Right lobe of liver (tissue), 6 donors: ENCODE data around the gene CAPN5. TPM values are rescaled to one million over a fixed set of nuclear protein-coding genes. Genes with fewer than 3 reads are reported as not detected.
A peak's percentile ranks its signal among the peaks of the same experiment; 100 is the strongest.

Experiments used
- ATAC-seq, 4 donors: fragments of 200-7000 bp; cut with Tn5 transposase; one replicate each; pipeline ENCODE4 v1.9.1; 2020; ENCODE audit warnings: mild to moderate bottlenecking in 4 of 4, moderate library complexity in 4 of 4
- DNase-seq, 3 donors: peaks; one replicate each; pipeline ENCODE4 v3.0.0-alpha.2; 2020
- H3K27ac ChIP-seq, 3 donors: fragments of 200-600 bp; one replicate each; pipeline ENCODE4 v1.8.0; 2022
- H3K27me3 ChIP-seq, 2 donors: fragments of 200-600 bp; one replicate each; pipeline ENCODE4 v1.8.0; 2022
- H3K36me3 ChIP-seq, 4 donors: fragments of 200-600 bp; sonication (generic) in 1 of 4; one replicate each; pipeline versions ENCODE4 v1.5.1 to v1.8.0; 2017 to 2022; ENCODE audit warnings: control low read depth in 1 of 4
- H3K4me1 ChIP-seq, 4 donors: fragments of 200-600 bp; sonication (generic) in 1 of 4; one replicate each; pipeline versions ENCODE4 v1.5.1 to v1.8.0; 2017 to 2022; ENCODE audit warnings: control low read depth in 1 of 4
- H3K4me3 ChIP-seq, 3 donors: fragments of 200-600 bp; one replicate each; pipeline ENCODE4 v1.8.0; 2022
- H3K9me3 ChIP-seq, 4 donors: fragments of 200-600 bp; sonication (generic) in 1 of 4; one replicate each; pipeline versions ENCODE4 v1.5.1 to v1.8.0; 2017 to 2022; ENCODE audit warnings: control low read depth in 1 of 4
- POLR2A ChIP-seq: fragments of 450-650 bp; IDR thresholded peaks from one replicate; pipeline ENCODE4 v1.6.1; 2017; ENCODE audit warnings: antibody characterized with exemption, mild to moderate bottlenecking
- WGBS: methylation state at CpG from one replicate; pipeline ENCODE4 v1.1.6; 2018; ENCODE audit warnings: low coverage, low lambda C conversion rate; ENCODE audit not compliant: insufficient coverage; ENCODE audit errors: missing lambda C conversion rate; 5-methylcytosine and 5-hydroxymethylcytosine counted together
- intact Hi-C, 2 donors: fragments of 100-400 bp; cut with DNase I; formaldehyde crosslinking; loops; one replicate each; pipeline versions ENCODE4 v1.11.2 to v1.14.1; 2022
- total RNA-seq, 6 experiments: library from RNA; depleted of rRNA in 2 of 6; stranded (reverse); fragments of >200 nt in 2 of 6; fragmentation: NEBNext Ultra II Directional in 3 of 6; extraction: Animal tissue kit (Norgen Biotek cat#: 25700) in 3 of 6; gene quantifications; one replicate each; pipeline versions ENCODE4 v1.1.0 to v1.2.4, GENCODE V29; 2016 to 2023
- TF ChIP-seq, protein P1 (sequence below), 4 donors: fragments of 200-600 bp in 3 of 4; fragments of 450-650 bp in 1 of 4; IDR thresholded peaks; one replicate each; pipeline versions ENCODE4 v1.5.1 to v1.8.0; 2016 to 2022; ENCODE audit warnings: antibody characterized with exemption in 4 of 4, mild to moderate bottlenecking in 2 of 4
- donor health status: DM: no; HTN: yes; CAD: no.
- donor health status: DM: no; HTN: no; CAD: no.
- donor health status: DM: no; HTN: no; CAD: no.
- donor health status: DM: no; HTN: yes; CAD: no.
- donor health status: DM: no; HTN: yes; CAD: no.

CAPN5 gene
- total RNA-seq, 6 experiments from 2014 or later: 23.1 to 66.7 (median 43.3) TPM

DNA sequence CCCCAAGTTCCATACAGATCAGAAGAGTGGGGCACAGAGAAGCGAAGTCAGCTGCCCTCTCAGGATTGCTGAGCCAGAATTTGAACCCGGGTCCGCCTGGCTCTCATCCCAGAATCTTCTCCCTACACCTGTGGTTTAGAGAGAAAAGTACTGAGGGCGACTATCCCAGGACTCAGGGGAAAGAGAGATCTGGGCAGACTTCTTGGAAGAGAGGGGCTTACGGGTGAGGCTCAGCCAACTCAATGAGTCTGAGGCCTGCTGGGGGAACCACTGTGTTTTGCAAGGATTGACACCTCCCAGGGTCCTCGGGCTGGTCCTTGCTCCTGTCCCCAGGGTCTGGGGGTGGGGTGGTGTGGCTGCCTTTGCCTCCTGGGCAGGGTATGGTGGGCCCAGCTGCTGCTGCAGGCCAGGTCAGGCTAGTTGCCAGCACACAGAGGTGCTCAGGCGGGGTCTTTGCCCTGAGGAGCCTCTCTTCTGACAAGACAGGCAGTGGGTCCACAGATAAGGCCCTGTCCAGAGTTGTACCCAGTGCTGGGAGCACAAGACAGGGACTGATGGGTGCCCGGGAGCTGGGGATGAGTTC lies 1.2 kb downstream of the CAPN5 start:
- 30% methylated on average over 4 of the region's 8 CpGs for WGBS
- Histone ChIP-seq H3K36me3 (no peaks in the 10 kb centered on the region), H3K4me3 (peak overlapping the region in 2 of 3 donors; percentile 70 to 90), H3K4me1 (peaks cover 0 to 58% (median 15%) of the 10 kb centered on the region in 4 donors), H3K27ac (peak overlapping the region in 1 of 3 donors; percentile 36), H3K27me3 (no peaks in the 10 kb centered on the region), H3K9me3 (no peaks in the 10 kb centered on the region)
- ATAC-seq (no peak), DNase-seq (peak in 1 of 3 donors; percentile 65)
- intact Hi-C loops: no loop called here
- TF ChIP-seq, protein P1, sequence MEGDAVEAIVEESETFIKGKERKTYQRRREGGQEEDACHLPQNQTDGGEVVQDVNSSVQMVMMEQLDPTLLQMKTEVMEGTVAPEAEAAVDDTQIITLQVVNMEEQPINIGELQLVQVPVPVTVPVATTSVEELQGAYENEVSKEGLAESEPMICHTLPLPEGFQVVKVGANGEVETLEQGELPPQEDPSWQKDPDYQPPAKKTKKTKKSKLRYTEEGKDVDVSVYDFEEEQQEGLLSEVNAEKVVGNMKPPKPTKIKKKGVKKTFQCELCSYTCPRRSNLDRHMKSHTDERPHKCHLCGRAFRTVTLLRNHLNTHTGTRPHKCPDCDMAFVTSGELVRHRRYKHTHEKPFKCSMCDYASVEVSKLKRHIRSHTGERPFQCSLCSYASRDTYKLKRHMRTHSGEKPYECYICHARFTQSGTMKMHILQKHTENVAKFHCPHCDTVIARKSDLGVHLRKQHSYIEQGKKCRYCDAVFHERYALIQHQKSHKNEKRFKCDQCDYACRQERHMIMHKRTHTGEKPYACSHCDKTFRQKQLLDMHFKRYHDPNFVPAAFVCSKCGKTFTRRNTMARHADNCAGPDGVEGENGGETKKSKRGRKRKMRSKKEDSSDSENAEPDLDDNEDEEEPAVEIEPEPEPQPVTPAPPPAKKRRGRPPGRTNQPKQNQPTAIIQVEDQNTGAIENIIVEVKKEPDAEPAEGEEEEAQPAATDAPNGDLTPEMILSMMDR (IDR thresholded peaks at IDR 0.05): no peak
- TF ChIP-seq POLR2A: no peak

DNA sequence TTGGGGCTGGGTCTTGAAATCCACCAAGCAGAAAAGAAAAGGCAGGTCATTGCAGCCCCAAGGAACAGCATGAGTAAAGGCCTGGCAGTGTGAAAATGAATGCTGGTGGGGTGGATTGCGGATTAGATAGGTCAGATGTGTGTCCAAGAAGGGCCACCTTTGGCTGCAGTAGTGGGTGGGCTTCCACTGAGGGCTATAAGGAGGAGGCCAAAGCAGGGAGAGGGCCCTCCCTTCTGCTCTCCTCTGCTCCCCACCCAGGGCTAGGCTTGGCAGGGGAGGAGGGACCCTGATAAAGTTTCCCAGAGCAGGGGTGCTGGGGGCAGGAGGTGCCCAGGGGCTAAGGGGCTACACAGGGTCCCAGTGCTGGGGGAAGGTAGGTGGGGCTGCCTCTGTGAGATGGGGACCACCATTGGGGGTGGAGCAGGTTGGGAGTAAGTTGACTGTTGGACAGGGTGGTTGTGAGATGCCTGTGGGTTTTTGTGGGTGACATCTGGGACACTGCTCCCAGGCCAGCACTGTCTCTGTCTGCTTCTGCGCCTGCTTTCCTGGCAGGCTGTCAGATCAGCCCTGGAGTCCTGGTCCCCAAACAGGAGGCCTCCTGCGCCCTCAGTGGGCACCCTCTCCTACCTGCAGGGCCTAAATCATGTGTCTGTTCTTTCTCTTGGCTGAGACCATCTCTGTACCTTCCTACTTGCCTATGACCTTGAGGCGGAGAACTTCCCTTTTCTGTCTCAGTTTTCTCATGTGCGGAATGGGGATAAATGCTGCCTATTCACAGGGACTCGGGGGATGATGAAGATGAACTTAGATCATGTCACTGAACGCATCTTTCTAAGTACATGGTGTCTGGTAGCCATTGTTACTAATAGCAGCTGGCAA lies 1.9 kb downstream of the CAPN5 start:
- peaks cover 0 to 63% (median 16%) of the 10 kb centered on the region in 4 donors for H3K4me1 ChIP-seq
- no peaks in the 10 kb centered on the region for H3K27me3 ChIP-seq

DNA sequence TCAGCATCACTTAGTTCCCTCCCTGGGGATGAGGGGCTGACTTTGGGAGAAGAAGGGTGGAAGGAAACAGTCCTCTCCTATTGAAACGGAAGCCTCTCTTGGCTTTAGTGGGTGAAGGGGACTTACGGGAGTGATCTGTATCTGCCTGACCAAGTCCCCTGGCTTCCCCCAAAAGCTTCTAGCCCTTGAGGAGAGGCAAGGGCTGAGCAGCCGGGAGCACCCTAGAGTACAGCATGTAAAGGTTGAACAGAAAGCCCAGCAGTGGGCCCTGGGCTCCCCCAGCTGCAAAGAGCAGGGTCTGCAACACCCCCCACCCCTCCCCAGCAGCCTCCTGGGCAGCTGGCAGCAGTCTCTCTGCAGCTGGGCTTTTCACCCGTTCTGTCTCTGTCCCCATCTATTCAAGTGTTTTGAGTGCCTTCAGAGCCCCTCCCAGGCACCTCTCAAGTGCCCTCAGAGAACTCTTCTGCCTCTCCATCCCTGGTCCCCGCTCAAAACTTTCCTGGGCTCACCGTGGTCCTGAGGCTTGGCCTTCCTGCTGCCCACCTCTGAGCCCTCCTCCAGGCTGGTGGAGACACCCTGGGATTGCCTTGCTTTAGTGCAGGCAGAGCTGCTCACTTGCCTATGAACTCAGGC lies 2.7 kb downstream of the CAPN5 start:
- Histone ChIP-seq H3K4me3 (no peak overlapping the region), H3K9me3 (no peaks in the 10 kb centered on the region), H3K4me1 (peaks cover 0 to 55% (median 15%) of the 10 kb centered on the region in 4 donors), H3K27ac (no peak overlapping the region), H3K27me3 (no peaks in the 10 kb centered on the region), H3K36me3 (no peaks in the 10 kb centered on the region)
- peak in 1 of 3 donors; percentile 32 for DNase-seq
- ATAC-seq: no peak
- intact Hi-C loops: no loop called here
- 81% methylated on average over 2 of the region's 6 CpGs for WGBS
- TF ChIP-seq, protein P1 (IDR thresholded peaks at IDR 0.05): no peak

More for the DNA sequence above, 1.9 kb downstream of the CAPN5 start:
- intact Hi-C loops: no loop called here
- Histone ChIP-seq H3K9me3 (no peaks in the 10 kb centered on the region), H3K27ac (no peak overlapping the region), H3K4me3 (peak overlapping the region in 2 of 3 donors; percentile 70 to 90), H3K36me3 (no peaks in the 10 kb centered on the region)
- TF ChIP-seq, protein P1 (IDR thresholded peaks at IDR 0.05): no peak
- no peak for TF ChIP-seq POLR2A
- DNase-seq (peak in 1 of 3 donors; percentile 40), ATAC-seq (no peak)
- WGBS: 64% methylated on average over 5 of the region's 7 CpGs

DNA sequence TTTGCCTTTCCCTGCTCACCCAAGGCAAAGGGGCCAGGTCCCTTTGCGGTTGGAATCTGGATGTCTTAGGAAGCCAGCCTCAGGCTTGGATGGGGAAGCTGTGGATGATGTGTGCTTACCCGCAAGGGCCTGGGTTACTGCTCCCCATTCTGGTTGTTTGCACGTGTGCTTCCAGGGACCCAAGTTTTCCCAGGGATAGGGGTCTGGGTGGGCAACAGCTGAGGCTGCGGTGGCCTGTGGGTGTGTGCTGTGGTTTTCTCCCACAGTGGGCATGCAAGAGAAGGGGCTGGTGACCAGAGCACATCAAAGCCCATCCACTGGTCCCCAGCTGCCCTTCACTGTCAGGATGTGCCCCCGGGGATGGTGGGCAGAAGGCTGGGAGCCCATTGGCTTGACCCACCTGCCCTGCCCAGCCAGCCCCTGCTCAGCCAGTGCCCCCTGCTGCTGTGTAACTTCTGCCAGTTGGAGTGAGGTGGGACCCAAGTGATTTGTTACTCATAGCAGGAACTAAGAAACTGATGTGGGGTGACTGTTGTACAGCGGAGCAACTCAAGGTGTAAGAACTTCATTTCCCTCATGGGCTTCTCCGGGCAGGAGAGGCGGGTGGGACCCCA lies 3.3 kb downstream of the CAPN5 start:
- H3K9me3 ChIP-seq: no peaks in the 10 kb centered on the region
- peaks cover 0 to 49% (median 12%) of the 10 kb centered on the region in 4 donors for H3K4me1 ChIP-seq
- WGBS: 90% methylated on average over 2 of the region's 8 CpGs
- H3K27me3 ChIP-seq: no peaks in the 10 kb centered on the region
- ATAC-seq: no peak
- intact Hi-C loops: no loop called here
- no peak overlapping the region for H3K27ac ChIP-seq
- no peak overlapping the region for H3K4me3 ChIP-seq
- peak in 1 of 3 donors; percentile 36 for DNase-seq
- H3K36me3 ChIP-seq: no peaks in the 10 kb centered on the region
- TF ChIP-seq, protein P1 (IDR thresholded peaks at IDR 0.05): no peak
- TF ChIP-seq POLR2A: no peak
